ENCODE results near the gene GM2A.

DNA sequence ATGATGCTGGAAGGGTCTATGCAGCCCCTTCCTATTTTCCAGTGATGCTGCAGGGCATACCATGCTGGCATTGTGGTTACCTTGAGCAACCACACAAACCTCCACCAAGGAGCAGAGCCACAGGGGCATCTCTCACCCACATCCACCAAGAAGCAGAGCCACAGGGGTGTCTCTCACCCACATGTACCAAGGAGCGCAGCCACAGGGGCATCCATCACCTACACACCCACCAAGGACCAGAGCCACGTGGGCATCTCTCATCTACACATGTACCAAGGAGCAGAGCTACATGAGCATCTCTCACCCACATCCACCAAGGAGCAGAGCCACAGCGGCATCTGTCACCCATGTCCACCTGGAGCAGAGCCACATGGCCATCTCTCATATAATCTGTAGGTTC, 8.8 kb upstream of the GM2A start:
- TF ChIP-seq ZNF384 (IDR thresholded peaks at IDR 0.05) (no peak), TARDBP (IDR thresholded peaks at IDR 0.05) (no peak), SP1 (IDR thresholded peaks at IDR 0.05) (no peak), BHLHE40 (IDR thresholded peaks at IDR 0.05; ENCODE audit: borderline replicate concordance) (no peak), ARNT (IDR thresholded peaks at IDR 0.05) (no peak), FOXM1 (IDR thresholded peaks at IDR 0.05; ENCODE audit: borderline replicate concordance) (no peak), FOXA1 (IDR thresholded peaks at IDR 0.05) (no peak), L3MBTL2 (conservative IDR thresholded peaks at IDR 0.05) (no peak)

All from HEK293T (cell line).